ENCODE measurements around the gene HYLS1. TPM values are rescaled to one million over a fixed set of nuclear protein-coding genes. Genes with fewer than 3 reads are reported as not detected.
A peak's percentile ranks its signal among the peaks of the same experiment; 100 is the strongest.

Gene HYLS1
- total RNA-seq, 1 experiment from 2014 or later = 8.6 TPM

GRCh38 chr11:125925247-125925740 is 37.8 kb downstream of the HYLS1 start:
- WGBS (ENCODE audit: extremely low coverage, insufficient read length, low lambda C conversion rate) = no CpG with 5 or more reads among the region's 6 CpGs

More at GRCh38 chr11:125925247-125925740, 37.8 kb downstream of the HYLS1 start:
- Mint-ChIP-seq H3K27me3 (ENCODE audit: low read depth) (peaks cover 3% of the 10 kb centered on the region), H3K27ac (peak overlapping the region in 1 of 3 experiments; percentile 23; a peak in 1 of 7 replicates), H3K4me3 (no peak overlapping the region), H3K9me3 (no peaks in the 10 kb centered on the region; a peak in 1 of 5 replicates), H3K36me3 (ENCODE audit: insufficient read depth in 1 of 3, low read depth in 3 of 3) (no peaks in the 10 kb centered on the region), H3K4me1 (peaks cover 14 to 17% of the 10 kb centered on the region in 2 experiments)
- H3K23ac ChIP-seq (ENCODE audit: insufficient read length, low read depth, low read length) = no peak overlapping the region
- H3K18ac ChIP-seq (ENCODE audit: insufficient read length, low read depth, low read length) = no peak overlapping the region
- H4K91ac ChIP-seq (ENCODE audit: insufficient read length, low read depth, low read length) = no peak overlapping the region
- H3K14ac ChIP-seq (ENCODE audit: insufficient read depth, low read length) = no peak overlapping the region
- no peak overlapping the region for H2BK5ac ChIP-seq (ENCODE audit: insufficient read length, low read length)
- H2AK5ac ChIP-seq (ENCODE audit: insufficient read length, low read length) = no peak overlapping the region
- H3K9ac ChIP-seq (ENCODE audit: extremely low read depth, insufficient read length, low read length) = no peak overlapping the region
- H4K8ac ChIP-seq (replicated peaks; ENCODE audit: insufficient read length, low read depth, low read length) = no peak overlapping the region
- no peaks in the 10 kb centered on the region for H3K23me2 ChIP-seq (ENCODE audit: insufficient read length, low read depth, low read length, poor library complexity, severe bottlenecking)
- H3T11ph ChIP-seq (ENCODE audit: low read length) = no peak overlapping the region
- H2BK15ac ChIP-seq (ENCODE audit: low read depth, low read length) = no peak overlapping the region
- no peaks in the 10 kb centered on the region for H3K79me1 ChIP-seq (ENCODE audit: insufficient read depth, low read depth, low read length, poor library complexity, severe bottlenecking)
- no peak overlapping the region for H3K56ac ChIP-seq (ENCODE audit: insufficient read length, low read depth, low read length)
- no peak for TF ChIP-seq CTCF (conservative IDR thresholded peaks at IDR 0.05)
- no peak overlapping the region for H3K27ac ChIP-seq (ENCODE audit: insufficient read length, low read depth, low read length)
- H4K5ac ChIP-seq (ENCODE audit: insufficient read length, low read depth, low read length) = no peak overlapping the region
- H2BK12ac ChIP-seq (ENCODE audit: insufficient read length, low read depth, low read length) = no peak overlapping the region
- H2BK20ac ChIP-seq (ENCODE audit: low read depth, low read length, poor library complexity, severe bottlenecking) = no peak overlapping the region
- no peaks in the 10 kb centered on the region for H4K20me1 ChIP-seq (ENCODE audit: control insufficient read depth, insufficient read depth, insufficient read length)
- no peak overlapping the region for H3K4me2 ChIP-seq (ENCODE audit: insufficient read depth, insufficient read length, low read length)
- H3K9me3 ChIP-seq (ENCODE audit: control insufficient read depth, low read depth, low read length) = no peaks in the 10 kb centered on the region
- no peaks in the 10 kb centered on the region for H3K4me1 ChIP-seq (ENCODE audit: insufficient read depth, low read length)
- H2BK120ac ChIP-seq (ENCODE audit: low read depth, low read length, poor library complexity, severe bottlenecking) = no peak overlapping the region
- no peaks in the 10 kb centered on the region for H3K27me3 ChIP-seq (ENCODE audit: insufficient read depth, low read length)
- DNase-seq = no peak
- H3K4ac ChIP-seq (ENCODE audit: low read depth, low read length) = no peak overlapping the region
- H3K79me2 ChIP-seq (ENCODE audit: insufficient read depth, low read length) = no peaks in the 10 kb centered on the region
- no peak overlapping the region for H2AFZ ChIP-seq (ENCODE audit: low read length)

Data from H9 (cell line).